GM21619 (cell line): ENCODE results near the gene BTG1.

Experiments
- ATAC-seq: cut with Tn5 transposase; IDR thresholded peaks from one replicate; pipeline ENCODE4 v1.9.1; 2021; ENCODE audit not compliant: unreplicated experiment

The BTG1 gene

GRCh38 chr12:92134638-92135274, 10.9 kb downstream of the BTG1 start:
- ATAC-seq, result no peak

GRCh38 chr12:92133795-92134637, 11.6 kb downstream of the BTG1 start:
- no peak for ATAC-seq

- no peak for ATAC-seq
Observed at GRCh38 chr12:92133171-92133570, 12.5 kb downstream of the BTG1 start.

GRCh38 chr12:92132288-92132687, 13.4 kb downstream of the BTG1 start:
- ATAC-seq, result no peak

GRCh38 chr12:92130999-92131398, 14.6 kb downstream of the BTG1 start:
- no peak for ATAC-seq

GRCh38 chr12:92129609-92130008, 16.0 kb downstream of the BTG1 start:
- no peak for ATAC-seq

- no peak for ATAC-seq
Observed at GRCh38 chr12:92128612-92129011, 17.0 kb downstream of the BTG1 start.

- no peak for ATAC-seq
Observed at GRCh38 chr12:92124689-92125029, 21.0 kb downstream of the BTG1 start.

- no peak for ATAC-seq
Observed at GRCh38 chr12:92123780-92124688, 21.6 kb downstream of the BTG1 start.

- ATAC-seq, result no peak
Observed at GRCh38 chr12:92122941-92123779, 22.5 kb downstream of the BTG1 start.

- no peak for ATAC-seq
Observed at GRCh38 chr12:92121826-92122225, 23.8 kb downstream of the BTG1 start.

GRCh38 chr12:92118826-92119536, 26.7 kb downstream of the BTG1 start:
- ATAC-seq, result no peak

GRCh38 chr12:92114834-92115233, 30.8 kb downstream of the BTG1 start:
- ATAC-seq, result no peak

GRCh38 chr12:92111256-92111655, 34.4 kb downstream of the BTG1 start:
- ATAC-seq, result no peak

- no peak for ATAC-seq
Observed at GRCh38 chr12:92110083-92110640, 35.5 kb downstream of the BTG1 start.

- no peak for ATAC-seq
Observed at GRCh38 chr12:92109613-92110012, 36.0 kb downstream of the BTG1 start.

- ATAC-seq, result no peak
Observed at GRCh38 chr12:92108651-92109050, 37.0 kb downstream of the BTG1 start.

- ATAC-seq, result no peak
Observed at GRCh38 chr12:92107621-92108131, 38.0 kb downstream of the BTG1 start.

- no peak for ATAC-seq
Observed at GRCh38 chr12:92107094-92107493, 38.6 kb downstream of the BTG1 start.

GRCh38 chr12:92105676-92106075, 40.0 kb downstream of the BTG1 start:
- no peak for ATAC-seq
